GM19467 (cell line): ENCODE data around the gene FSTL4.

Experiments
- ATAC-seq: cut with Tn5 transposase; IDR thresholded peaks from one replicate; pipeline ENCODE4 v1.9.1; 2021; ENCODE audit warnings: mild to moderate bottlenecking, moderate library complexity; ENCODE audit not compliant: unreplicated experiment

The FSTL4 gene

GRCh38 chr5:133391354-133392136, 220.8 kb downstream of the FSTL4 start:
- ATAC-seq = no peak

DNA sequence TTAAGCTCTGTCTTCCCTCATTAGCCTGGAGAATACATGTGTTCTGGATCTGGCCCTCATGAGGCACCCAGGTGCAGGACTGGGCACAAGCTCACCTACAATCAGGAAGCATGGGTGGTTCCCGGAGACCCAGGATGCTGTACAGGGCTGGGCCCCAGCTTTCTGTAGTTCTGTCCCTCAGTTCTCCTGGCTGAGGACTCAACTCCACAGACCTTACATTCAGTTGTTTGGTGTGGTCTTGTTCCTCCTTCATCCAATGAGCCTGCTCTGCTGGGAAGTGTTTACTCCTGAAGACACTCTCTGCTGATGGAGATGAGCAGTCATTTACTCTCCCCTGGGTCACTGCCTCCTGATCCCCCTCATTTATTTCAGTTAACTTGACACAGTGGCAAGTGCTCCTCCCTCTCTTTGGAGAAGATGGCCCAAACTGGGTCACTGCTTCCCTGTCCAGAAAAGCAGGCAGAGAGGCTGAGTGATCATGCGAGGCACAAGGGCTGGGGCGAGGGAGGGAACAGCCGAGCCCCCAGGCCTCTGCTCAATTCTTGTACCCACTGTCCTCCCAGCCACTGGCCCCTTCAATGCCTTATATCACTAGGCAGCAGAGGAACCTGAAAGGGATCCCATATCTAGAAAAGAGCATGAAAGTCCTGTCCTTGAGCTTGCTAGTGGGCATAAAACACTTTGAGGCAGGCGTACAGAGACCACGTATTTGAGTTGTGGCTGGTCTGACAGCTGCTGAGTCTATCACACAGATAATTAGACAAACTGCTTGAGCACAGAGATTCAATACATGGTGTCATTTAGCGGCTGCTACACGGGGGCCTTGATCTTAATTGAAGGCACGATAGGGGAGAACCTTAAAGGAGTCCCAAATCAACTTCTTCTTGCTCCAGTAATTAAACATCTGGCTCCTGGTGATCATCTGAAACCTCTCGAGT, 221.7 kb downstream of the FSTL4 start:
- no peak for ATAC-seq

DNA sequence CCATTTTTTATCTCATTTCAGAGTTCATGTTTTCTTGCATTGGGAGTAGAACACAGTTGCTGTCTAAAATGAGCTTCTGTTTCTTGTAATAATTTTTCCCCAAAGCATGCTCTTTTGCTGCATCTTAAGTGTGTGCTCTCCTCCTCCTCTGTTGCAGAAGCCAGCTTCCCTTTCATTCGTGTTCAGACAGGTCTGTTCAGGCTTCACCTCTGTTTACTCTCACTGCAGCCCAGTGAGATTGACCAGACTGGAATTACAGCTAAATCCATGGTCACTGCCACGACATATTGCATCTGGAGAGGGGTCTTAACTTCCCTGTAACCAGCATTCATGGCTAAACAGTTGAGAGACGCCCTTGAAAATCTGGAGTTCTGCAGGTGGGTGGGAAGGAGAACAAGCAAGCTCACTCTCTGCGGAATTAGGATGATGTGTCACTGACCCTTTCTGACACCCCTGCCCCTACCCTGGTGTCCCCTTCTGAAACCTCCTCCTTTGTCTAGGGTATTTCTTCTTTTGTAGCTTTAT, 223.2 kb downstream of the FSTL4 start:
- ATAC-seq = no peak

- ATAC-seq = no peak
Observed at GRCh38 chr5:133387621-133388020, 224.7 kb downstream of the FSTL4 start.

DNA sequence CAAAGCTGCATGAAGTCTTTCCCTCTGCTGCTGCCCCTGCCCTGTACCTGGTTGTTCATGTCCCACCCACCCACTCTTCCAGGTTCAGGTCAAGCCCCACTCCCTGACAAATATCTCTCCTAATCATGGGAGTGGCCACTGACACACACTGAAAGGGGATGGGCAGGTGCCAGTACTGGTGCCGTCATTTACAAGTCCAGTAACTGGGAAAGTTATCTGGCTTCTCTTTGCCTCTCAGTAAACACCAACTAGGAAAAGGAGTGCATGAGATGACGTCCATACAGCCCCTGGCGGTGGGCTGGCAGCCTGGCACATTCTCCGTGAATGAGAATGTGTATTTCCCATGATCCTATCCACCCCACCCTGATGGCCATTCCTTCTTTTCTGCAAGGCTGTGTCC, 225.2 kb downstream of the FSTL4 start:
- no peak for ATAC-seq

- no peak for ATAC-seq
Observed at GRCh38 chr5:133386662-133387061, 225.7 kb downstream of the FSTL4 start.

- no peak for ATAC-seq
Observed at GRCh38 chr5:133385346-133385745, 227.0 kb downstream of the FSTL4 start.

GRCh38 chr5:133384903-133385302, 227.4 kb downstream of the FSTL4 start:
- ATAC-seq = no peak

GRCh38 chr5:133384120-133384855, 228.1 kb downstream of the FSTL4 start:
- ATAC-seq = no peak

DNA sequence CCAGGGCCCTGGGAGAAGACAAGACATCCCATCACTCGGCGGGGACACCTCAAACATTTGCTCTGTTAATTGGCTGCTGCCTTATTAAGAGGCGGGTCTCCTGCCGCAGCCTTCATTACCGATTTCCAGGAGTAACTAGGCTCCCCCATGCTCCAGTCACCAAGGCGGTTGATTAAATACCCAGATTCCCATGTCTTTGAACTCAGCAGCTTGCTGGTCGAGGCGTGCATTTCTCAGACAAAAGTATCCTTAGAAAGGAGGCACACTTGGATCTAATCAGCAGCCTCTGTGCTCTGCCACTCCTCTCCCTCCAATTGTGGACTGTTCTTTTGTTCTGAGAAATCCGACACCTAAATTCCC, 228.8 kb downstream of the FSTL4 start:
- ATAC-seq = no peak

DNA sequence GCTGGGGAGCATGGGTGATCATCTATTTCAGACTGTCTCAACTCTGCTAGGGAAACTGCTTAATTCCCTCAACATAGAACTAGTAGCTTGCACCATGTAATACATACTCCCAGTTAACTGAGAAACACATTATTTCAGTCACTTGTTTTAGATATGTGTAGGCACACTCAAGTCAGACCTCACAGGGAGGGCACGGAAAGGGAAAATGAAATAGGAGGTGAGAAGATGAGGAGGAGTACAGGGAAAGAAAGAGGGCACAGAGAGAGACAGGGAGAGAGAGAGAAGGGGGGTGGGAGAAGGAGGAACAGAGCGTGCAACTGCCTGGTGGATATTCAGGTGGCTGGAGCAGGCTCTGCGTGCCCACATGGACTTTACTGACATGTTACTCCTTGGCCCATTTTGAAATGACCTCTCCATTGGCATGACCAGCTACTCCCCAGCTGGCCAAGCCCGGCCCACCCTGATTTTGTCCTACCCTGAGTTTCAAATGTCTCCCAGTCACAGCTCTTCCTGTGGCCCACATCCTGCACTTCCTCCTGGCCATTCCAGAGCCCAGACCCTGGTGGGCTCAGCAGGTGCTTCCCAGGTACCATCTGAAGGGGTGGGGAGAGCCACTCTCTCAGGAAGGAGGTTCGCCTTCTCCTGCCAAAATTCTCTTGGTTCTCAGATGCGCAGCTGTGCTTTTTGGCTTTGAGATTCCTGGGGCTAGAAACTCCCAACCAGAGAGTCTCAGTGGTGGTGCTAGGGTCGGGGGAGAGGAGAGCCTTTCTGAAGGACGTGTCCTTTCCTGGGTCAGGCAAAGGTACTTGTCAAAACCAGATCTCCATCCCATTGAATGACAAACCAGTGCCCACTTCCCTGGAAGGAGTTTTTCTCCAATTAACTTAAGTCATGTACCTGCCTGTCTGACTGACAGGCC, 229.4 kb downstream of the FSTL4 start:
- ATAC-seq = no peak

DNA sequence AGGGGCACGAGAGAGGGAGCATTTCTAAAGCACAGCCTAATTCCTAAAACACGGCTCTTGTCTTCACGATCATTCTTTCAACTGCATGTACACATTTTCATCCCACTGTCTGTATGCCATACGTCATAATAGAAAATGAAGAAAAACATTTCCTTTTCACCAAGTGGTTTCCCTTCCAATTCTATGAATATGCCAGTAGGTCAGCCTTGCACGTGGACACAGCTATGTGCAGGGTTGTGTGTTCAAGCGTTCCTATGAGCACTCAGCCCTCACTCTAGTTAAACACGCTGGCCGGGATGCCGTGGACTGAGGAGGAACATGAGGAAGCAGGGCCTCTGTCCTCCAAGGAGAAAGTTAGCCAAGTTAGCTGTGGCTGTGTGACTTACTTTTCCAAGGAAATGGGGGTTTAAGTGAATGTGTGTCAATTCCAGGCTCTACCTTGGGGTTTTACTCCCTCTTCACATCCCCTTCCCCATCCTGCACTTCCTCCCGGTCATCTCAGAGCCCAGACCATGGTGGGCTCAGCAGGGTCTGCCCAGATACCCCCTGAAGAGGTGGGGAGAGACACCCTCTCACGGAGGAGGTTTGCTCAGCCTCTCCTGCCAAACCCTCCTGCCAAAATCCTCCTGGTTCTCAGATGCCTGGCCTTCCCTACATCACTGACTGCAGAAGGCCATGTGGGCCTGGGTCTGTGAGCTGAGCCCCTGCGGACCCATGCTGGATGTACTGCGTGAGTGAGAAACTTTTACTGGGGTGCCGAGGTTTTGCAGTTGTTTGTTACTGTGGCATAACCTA, 230.6 kb downstream of the FSTL4 start:
- no peak for ATAC-seq

GRCh38 chr5:133381041-133381440, 231.3 kb downstream of the FSTL4 start:
- ATAC-seq = no peak

DNA sequence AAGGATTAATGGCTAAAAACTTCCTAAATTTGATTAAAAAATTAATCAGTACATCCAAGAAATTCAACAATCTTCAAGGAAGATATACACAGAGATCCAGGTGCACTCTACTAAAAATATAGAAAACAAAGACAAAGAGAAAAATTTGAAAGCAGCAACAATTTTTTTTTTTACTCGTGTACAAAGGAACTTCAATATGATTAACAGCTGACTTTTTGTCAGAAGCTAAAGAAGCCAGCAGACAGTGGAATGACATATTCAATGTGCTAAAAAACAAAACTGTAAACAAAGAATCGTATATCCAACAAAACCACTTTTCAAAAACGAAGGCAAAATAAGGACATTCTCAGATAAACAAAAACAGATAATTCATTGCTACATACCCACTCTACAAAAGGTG, 234.6 kb downstream of the FSTL4 start:
- no peak for ATAC-seq

DNA sequence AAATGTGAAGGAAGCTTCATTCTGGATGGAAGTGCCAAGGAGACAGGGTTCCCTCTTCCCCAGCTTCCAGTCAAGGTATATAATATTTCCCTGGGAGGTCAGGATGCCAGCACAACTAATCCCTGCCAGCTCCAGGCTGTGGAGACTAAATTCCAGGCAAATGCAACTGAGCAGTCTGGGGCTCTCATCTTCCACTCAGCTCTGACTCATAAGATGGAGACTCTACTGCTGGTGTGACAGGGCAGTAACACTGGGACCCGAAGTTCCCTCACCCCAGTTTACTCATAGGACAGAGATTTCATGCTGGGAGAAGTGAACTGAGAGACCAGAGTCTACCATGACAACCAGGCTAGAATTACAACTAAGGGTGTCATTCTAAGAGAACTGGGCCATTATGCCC, 235.4 kb downstream of the FSTL4 start:
- no peak for ATAC-seq

DNA sequence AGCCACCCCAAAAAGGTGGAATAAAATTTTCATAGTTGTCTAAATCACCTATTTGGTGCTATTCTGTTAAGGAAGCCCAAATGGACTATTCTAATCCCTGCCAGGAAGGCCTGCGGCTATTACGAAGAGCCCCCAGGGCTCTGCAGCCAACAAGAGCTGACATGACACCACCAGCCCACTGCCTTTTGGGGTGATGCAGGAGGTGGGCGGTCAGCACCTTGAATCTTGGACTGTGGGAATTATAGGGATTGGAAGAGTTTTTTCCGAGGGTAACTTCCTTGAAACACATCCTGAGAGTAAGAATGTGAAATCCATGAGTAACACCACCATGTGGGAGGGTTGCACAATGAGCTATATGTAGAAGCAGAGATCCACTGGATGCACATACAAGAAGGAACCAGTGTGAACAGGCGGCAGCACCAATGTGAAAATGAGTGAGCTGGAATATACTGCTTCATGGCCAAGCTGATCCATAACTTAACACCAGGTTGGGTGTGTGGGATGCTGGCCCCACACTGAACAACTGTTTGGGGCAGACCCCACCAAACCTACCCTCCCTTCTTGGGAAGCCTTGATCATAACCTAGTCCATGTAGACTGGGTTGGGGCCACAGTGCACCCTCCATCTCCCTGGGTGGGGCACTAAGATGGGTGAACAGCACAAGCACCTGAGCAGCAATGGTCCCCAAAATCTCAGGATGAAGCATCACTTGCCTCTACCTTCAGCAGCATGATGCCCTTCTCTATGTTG, 239.0 kb downstream of the FSTL4 start:
- no peak for ATAC-seq

DNA sequence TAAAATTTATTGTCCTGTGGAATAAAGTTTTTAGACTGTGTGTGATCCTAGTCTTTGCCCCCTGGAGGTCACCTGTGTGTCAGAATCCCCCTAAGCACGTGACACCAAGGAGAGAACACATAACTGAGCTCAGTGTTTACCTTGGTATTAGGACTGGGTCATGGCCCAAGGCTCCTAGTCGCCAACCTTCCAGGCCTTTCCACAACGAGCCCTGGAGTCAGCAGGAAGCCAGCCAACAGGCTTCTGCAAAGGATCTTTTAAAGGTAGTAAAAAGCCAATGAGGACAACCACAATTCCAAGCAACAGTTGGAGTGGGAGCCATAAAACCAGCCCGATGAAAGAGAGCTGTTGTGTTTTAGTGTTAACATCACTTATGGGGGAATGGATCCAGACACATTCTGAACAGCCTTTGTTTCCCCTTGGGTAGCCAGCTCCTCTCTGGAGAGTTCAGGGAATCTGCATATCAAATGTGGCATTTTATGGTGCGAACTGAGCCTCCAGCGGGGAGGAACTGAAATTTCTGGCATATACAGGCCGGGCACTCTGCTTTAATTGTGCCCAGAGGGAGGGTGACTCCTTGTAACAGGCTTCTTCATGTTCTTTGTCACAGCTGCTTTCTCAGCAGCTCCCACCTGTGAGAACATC, 239.9 kb downstream of the FSTL4 start:
- no peak for ATAC-seq
